GM20431 (cell line): Measurements from ENCODE around the gene TRMT112.

Experiments
- in situ Hi-C: fragments of 300-500 bp; cut with MseI, MboI; formaldehyde crosslinking; loops from one replicate; pipeline ENCODE4 v1.15.0; 2020; ENCODE audit warnings: low sequenced_read_pairs; ENCODE audit not compliant: unreplicated experiment

TRMT112 gene

DNA sequence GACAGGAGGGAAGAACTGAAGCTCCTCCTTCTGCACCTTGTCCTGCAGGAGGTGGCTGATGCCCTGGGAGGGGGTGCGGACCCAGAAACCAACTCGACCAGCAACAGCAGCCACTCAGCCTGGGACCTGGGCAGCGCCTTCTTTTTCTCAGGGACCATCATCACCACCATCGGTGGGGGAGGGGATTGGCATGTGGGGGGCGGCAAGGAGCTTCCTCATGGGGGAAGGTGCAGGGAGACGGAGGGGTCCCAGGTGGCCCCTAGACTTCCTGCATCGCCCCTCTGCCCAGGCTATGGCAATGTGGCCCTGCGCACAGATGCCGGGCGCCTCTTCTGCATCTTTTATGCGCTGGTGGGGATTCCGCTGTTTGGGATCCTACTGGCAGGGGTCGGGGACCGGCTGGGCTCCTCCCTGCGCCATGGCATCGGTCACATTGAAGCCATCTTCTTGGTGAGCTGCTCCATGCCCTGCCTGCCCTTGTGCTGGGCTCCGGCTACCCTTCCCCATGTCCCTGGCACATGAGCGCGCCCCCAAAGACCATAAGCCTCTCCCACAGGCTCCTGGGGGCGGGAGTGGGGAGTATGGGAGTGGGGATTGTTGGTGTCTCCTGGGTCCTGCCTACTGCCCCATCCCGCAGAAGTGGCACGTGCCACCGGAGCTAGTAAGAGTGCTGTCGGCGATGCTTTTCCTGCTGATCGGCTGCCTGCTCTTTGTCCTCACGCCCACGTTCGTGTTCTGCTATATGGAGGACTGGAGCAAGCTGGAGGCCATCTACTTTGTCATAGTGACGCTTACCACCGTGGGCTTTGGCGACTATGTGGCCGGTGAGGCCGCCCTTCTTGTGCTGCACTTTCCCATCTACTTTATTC, 20.3 kb downstream of the TRMT112 start:
- in situ Hi-C loops, result no loop called here

DNA sequence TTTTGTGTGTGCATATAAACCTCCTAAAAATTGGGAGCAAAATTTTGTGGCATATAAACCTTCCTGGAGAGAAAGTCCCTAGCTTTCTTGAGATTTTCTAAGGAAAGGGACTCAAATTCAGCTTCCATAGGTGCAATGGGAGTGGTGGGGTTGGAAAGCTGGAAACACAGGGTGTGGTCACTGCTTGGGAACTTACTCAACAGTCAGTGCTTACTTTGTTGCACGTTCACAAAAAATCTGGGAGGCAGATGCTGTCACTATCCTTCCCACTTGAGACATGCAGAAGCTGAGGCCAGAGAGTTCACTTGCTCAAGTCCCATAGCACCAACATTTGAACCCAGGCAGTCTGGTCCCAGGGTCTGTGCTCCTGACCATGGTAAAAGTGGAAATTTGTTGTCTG, 21.1 kb downstream of the TRMT112 start:
- in situ Hi-C loops, result no loop called here

DNA sequence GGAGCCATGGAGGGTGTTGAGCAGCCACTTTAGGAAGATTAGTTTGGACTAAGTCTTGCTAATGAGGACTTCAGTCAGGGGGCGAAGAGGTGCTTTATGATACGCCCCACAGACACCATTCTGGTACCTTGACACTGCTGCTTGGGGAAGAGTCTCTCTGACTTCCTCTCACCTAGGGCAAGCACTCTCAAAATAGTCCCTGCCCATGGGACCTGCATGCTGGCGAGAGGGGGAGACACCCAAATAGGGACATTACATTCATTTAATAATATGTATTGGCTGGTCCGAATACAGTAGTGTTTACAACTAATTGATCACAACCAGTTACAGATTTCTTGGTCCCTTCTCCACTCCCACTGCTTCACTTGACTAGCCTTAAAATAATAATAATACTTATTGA, 21.6 kb downstream of the TRMT112 start:
- in situ Hi-C loops, result no loop called here

GRCh38 chr11:64294774-64295173, 22.6 kb downstream of the TRMT112 start:
- in situ Hi-C loops, result no loop called here

- in situ Hi-C loops, result no loop called here
Measured at GRCh38 chr11:64292460-64293254, 24.7 kb downstream of the TRMT112 start.

- in situ Hi-C loops, result no loop called here
Measured at GRCh38 chr11:64291752-64292459, 25.5 kb downstream of the TRMT112 start.

- in situ Hi-C loops, result no loop called here
Measured at GRCh38 chr11:64291262-64291751, 26.1 kb downstream of the TRMT112 start, which contains the start of gene KCNK4. TSS of gene KCNK4 (plus strand) at chr11:64291302. CDS start at chr11:64293019, 1,717 bp downstream.

GRCh38 chr11:64290352-64291261, 26.8 kb downstream of the TRMT112 start:
- in situ Hi-C loops, result no loop called here

- in situ Hi-C loops, result no loop called here
Measured at GRCh38 chr11:64289002-64289564, 28.3 kb downstream of the TRMT112 start.

GRCh38 chr11:64288353-64288750, 29.0 kb downstream of the TRMT112 start:
- in situ Hi-C loops, result no loop called here

DNA sequence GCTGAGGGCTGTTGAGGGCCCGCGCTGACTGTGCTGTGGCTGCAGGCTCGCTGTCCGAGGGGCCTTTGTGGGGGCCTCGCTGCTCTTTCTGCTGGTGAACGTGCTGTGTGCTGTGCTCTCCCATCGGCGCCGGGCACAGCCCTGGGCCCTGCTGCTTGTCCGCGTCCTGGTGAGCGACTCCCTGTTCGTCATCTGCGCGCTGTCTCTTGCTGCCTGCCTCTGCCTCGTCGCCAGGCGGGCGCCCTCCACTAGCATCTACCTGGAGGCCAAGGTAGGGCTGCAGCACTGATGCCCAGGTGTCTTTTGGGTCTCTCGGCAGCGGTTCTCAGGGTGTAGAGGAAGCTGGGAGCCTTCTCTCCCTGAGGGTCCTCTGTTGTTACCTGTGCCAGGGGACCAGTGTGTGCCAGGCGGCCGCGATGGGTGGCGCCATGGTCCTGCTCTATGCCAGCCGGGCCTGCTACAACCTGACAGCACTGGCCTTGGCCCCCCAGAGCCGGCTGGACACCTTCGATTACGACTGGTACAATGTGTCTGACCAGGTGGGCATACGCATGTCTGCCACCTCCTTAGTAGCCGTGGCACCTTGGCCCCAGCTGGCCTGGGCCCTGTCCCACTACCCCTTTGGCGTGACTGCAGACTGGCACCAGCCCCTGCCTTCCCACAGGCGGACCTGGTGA, 29.5 kb downstream of the TRMT112 start:
- in situ Hi-C loops, result no loop called here

- in situ Hi-C loops, result no loop called here
Measured at GRCh38 chr11:64286801-64287159, 30.6 kb downstream of the TRMT112 start.

DNA sequence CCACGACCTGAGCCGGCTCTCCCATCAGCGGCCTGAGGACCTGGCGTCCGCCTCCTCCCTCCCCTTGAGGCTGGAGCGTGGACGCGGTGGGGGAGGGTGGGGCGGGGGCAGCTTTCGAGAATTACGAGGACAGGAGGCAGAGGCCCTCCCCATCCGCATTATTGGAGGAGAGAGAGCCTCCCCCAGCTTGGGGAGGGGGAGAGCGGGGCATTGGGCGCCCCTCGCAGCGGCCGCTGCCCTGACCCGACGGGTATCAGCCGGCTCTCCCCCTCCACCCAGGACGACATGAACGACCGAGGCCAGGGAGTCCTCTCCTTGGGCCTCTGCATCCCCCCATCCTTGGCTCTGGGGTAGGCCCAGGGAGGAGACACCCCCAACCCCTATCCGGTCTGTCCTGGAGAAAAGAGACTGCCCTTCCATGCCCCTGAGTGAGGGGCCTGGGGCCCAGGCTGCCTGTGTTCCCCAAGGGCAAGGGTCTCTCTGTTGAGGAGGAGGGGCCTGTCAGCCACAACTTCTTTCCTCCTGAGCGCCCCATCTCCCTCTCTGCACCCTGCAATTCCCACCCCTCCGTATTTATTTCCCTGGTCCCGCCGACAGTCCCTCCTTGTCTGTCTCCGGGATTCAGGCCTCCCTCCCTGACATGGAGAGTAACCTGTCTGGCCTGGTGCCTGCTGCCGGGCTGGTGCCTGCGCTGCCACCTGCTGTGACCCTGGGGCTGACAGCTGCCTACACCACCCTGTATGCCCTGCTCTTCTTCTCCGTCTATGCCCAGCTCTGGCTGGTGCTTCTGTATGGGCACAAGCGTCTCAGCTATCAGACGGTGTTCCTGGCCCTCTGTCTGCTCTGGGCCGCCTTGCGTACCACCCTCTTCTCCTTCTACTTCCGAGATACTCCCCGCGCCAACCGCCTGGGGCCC, 31.2 kb downstream of the TRMT112 start:
- in situ Hi-C loops, result no loop called here

DNA sequence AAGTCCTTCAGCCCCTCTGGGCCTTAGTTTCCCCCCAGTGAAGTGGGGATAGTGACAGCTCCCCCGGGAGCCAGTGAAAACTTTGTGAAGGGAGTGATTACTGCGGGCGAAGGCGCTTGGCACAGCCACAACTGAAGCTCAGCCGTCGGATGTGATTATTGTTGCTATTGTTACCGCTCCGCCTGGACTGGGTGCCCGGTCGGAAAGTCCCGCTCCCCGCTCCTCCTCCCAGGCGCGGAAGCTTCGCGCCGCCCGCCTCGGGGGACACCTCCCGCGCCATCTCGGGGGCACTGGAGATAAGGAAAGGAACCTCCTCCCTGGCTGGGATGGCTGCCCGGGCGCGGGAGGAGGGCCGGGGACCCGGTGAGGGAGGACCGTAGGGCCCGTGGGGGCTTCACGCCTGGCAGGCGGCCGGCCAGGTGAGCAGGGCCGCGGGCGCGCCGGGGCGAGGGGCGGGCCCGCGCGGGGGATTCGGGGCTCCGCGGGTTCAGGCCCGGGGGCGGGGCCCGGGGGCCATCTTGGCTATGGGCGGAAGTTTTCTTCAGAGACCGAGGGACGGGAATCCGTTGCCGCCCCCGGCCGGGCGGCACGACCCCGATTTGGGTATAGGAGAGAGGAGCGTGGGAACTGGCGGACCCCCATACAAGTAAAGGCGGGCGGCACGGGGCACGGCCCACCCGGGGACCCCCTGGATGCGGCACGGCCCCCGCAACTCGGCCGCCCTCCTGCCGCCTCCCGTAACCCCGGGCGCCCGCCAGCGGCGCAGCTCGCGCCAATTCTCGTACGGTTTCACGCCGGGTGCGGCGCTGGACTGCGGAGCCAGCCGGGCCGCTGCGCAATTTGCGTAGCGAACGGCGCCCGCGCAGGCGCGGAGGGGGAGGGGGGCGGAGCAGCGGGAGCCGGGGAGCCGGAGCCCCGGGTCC, 32.1 kb downstream of the TRMT112 start, which contains the start of gene GPR137:
GPR137 (plus strand) TSS at position 887 of the 923 bp plus-strand sequence. CDS start 677 bp downstream, outside the sequence.
- in situ Hi-C loops, result no loop called here

- in situ Hi-C loops, result no loop called here
Measured at GRCh38 chr11:64284048-64284961, 33.1 kb downstream of the TRMT112 start, which contains the start of gene BAD. TSS of gene BAD (minus strand) at chr11:64284665. CDS start at chr11:64284368, 297 bp downstream.
